Natural killer cell treated with Interleukin-12 subunit alpha and Interleukin-12 subunit beta and Interleukin-15 and Interleukin-18, amount 100 ng/mL, for 72 hours (primary cell): ENCODE data around the gene TF. TPM values are rescaled to one million over a fixed set of nuclear protein-coding genes. Genes with fewer than 3 reads are reported as not detected.
"Not testable (repeated sequence)": the region's sequence is repeated elsewhere in the genome, so short reads cannot be mapped to it uniquely, and the experiment has no call there.

Source experiments
- ATAC-seq, 2 donors: fragments of 150-1000 bp; cut with Tn5 transposase in 1 of 2; sonication (Bioruptor Pico), chemical (Tn5 transposase) in 1 of 2; 2 replicates each; pipeline ENCODE4 v1.10.0; 2021
- DNase-seq: peaks from one replicate; pipeline ENCODE4 v3.0.0; 2022; ENCODE audit warnings: low spot score
- H3K27ac Mint-ChIP-seq, 2 donors: 1 replicate in 1 of 2; 2 replicates in 1 of 2; pipeline ENCODE4 v1.8.0; 2022; ENCODE audit warnings: mixed read lengths in 2 of 2, mild to moderate bottlenecking in 1 of 2, moderate library complexity in 1 of 2
- H3K27me3 Mint-ChIP-seq, 2 donors: 1 replicate in 1 of 2; 2 replicates in 1 of 2; pipeline ENCODE4 v1.8.0; 2022; ENCODE audit warnings: mixed read lengths in 2 of 2
- H3K36me3 Mint-ChIP-seq: one replicate; pipeline ENCODE4 v1.8.0; 2022; ENCODE audit warnings: mixed read lengths
- H3K4me1 Mint-ChIP-seq, 2 donors: 1 replicate in 1 of 2; 2 replicates in 1 of 2; pipeline ENCODE4 v1.8.0; 2022; ENCODE audit warnings: low read depth in 2 of 2, mixed read lengths in 2 of 2, mild to moderate bottlenecking in 1 of 2
- H3K4me3 Mint-ChIP-seq: one replicate; pipeline ENCODE4 v1.8.0; 2022; ENCODE audit warnings: mixed read lengths
- H3K9me3 Mint-ChIP-seq: 2 replicates; pipeline ENCODE4 v1.8.0; 2022; ENCODE audit warnings: mixed read lengths
- total RNA-seq, 2 donors: library from RNA; stranded (reverse); gene quantifications; one replicate each; pipeline ENCODE4 v1.2.3, GENCODE V29; 2022

Gene TF
- total RNA-seq, 2 donors from 2014 or later = 0.78 to 0.98 TPM

DNA sequence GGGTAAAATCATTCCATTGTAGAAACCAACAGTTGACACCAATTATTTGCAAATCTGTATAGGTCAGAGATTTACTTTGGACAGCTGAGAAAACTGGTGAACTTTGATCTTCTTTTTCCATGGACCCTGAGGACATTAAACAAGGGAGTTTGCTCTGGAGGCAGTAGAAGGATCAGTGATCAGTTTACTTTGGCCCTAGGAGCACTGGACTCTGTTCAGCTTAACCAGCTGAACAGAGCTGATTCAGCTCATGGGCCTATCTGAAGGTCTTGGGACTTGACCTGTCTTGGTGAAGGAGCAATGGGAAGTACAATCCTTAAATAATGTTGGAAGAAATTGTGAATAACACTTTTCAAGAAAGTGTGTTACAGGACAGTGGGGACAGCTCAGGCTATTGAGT, 15.2 kb upstream of the TF start:
- no peaks in the 10 kb centered on the region for H3K4me1 Mint-ChIP-seq
- no peak overlapping the region for H3K27ac Mint-ChIP-seq
- no peak overlapping the region for H3K4me3 Mint-ChIP-seq
- no peak for DNase-seq
- H3K27me3 Mint-ChIP-seq = peaks cover 7 to 19% of the 10 kb centered on the region in 2 donors
- no peak for ATAC-seq
- H3K9me3 Mint-ChIP-seq = peaks cover 21% of the 10 kb centered on the region
- H3K36me3 Mint-ChIP-seq = peaks cover 18% of the 10 kb centered on the region

DNA sequence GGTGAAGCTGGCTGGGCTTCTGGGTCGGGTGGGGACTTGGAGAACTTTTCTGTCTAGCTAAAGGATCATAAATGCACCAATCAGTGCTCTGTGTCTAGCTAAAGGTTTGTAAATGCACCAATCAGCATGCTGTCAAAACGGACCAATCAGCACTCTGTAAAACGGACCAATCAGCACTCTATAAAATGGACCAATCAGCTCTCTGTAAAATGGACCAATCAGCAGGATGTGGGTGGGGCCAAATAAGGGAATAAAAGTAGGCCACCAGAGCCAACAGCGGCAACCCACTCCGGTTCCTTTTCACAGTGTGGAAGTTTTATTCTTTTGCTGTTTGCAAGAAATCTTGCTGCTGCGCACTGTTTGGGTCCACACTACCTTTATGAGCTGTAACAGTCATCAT, 14.0 kb upstream of the TF start:
- H3K36me3 Mint-ChIP-seq = peaks cover 17% of the 10 kb centered on the region
- H3K4me1 Mint-ChIP-seq, ATAC-seq, H3K27ac Mint-ChIP-seq, H3K4me3 Mint-ChIP-seq, DNase-seq: not testable (repeated sequence)
- H3K27me3 Mint-ChIP-seq = peaks cover 16 to 31% of the 10 kb centered on the region in 2 donors
- peaks cover 19% of the 10 kb centered on the region for H3K9me3 Mint-ChIP-seq

DNA sequence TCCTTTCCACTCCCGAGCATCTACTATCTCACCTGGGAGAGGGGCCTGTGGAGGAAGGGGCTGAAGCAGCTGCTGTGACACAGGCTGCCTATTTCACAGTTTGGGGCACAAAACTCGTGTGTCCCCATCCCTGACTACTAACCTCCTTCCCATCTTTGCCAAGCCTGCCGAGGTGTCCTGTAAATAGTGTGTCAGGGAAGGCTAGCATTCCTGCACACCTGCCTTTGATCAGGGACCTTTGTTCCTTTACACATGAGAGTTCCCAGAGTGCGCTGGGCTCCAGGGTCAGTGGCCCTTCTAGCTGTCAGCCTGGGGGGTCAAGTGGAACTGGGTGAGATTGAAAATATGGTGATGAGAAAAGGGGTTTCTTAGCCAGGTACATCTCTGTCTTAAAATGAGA, 13.0 kb upstream of the TF start:
- Mint-ChIP-seq H3K27me3 (peaks cover 17 to 34% of the 10 kb centered on the region in 2 donors), H3K9me3 (peaks cover 18% of the 10 kb centered on the region), H3K4me3 (no peak overlapping the region), H3K36me3 (peaks cover 20% of the 10 kb centered on the region), H3K27ac (no peak overlapping the region), H3K4me1 (no peaks in the 10 kb centered on the region)
- no peak for ATAC-seq
- no peak for DNase-seq

DNA sequence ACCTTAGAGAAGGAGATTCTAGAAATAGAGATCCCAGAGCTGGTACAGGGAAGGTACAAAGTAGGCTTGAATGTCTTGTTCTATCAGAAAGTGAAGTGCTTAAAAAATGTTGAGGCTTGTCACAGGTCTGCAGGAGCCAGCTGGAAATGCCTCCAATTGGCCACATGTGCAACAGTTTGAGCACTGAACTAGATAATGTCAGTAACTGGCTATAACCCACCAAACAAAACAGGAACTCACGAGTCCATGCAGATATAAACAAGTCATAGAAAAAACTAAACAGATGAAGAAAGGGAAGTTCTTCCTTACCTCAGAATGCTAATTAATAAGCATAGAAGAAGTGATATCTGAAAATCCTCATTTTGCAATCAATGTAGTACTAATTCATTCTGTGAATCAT, 11.9 kb upstream of the TF start:
- peaks cover 20% of the 10 kb centered on the region for H3K36me3 Mint-ChIP-seq
- peaks cover 16% of the 10 kb centered on the region for H3K9me3 Mint-ChIP-seq
- DNase-seq = no peak
- H3K4me3 Mint-ChIP-seq = no peak overlapping the region
- H3K4me1 Mint-ChIP-seq = no peaks in the 10 kb centered on the region
- peaks cover 17 to 34% of the 10 kb centered on the region in 2 donors for H3K27me3 Mint-ChIP-seq
- no peak overlapping the region for H3K27ac Mint-ChIP-seq
- no peak for ATAC-seq

DNA sequence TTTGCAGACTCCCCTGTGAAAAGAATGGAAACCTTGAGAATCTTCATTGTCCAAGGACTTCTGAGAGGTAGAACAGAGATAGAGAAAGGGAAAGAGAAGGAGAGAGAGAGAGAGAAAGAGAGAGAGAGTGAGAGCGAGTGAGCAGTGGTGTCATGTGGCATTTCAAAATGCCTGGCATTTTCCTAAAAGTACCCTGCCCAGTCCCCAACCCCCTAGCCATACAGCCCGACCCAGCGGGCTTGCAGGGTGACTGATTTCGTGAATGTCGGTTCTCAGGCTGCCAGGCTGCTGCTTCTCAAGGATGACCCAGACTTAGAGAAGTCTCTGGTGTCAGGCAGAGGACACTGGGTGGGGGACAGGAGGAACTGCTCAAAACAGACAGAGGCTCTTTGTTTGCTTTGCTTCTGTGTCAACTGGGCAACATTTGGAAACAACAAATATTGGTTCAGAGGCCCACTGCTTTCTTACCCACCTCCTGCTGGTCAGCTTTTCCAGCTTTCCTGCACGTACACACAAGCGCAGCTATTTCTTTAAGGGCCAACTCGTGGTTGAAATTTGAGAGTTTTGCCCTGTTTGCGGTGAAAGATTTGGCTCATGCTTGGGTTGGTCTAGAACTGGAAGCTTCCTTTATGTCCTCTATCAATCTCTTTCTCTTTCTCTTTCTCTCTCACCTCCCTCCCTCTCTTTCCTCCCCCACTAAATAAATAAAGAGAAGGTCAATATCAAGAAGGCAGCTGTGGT, 3.7 kb upstream of the TF start:
- no peak for DNase-seq
- H3K36me3 Mint-ChIP-seq = peaks cover under 1% of the 10 kb centered on the region
- H3K27me3 Mint-ChIP-seq = peaks cover 13 to 30% of the 10 kb centered on the region in 2 donors
- H3K4me3 Mint-ChIP-seq = no peak overlapping the region
- no peak overlapping the region for H3K27ac Mint-ChIP-seq
- ATAC-seq = no peak
- H3K4me1 Mint-ChIP-seq = no peaks in the 10 kb centered on the region
- H3K9me3 Mint-ChIP-seq = peaks cover 2% of the 10 kb centered on the region

DNA sequence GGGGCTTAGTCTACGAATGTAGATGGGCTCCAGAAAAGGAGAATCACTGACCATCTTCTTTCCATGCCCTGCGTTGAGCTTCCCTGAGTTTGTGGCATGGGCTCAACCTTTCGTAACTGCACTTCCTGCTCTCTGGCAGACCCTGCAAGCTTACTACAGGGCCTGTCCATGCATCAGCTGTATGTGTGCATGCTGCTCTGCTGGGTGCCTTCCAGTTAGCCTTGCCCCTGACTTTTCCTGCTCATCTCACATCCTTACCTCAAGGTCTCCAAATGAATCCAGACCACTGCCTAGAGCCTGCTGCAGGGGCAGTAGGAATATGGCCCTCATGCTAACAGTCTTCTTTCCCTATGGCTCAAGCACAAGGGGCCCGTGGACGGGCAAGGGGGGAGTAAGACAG, 2.0 kb upstream of the TF start:
- no peak overlapping the region for H3K27ac Mint-ChIP-seq
- H3K4me1 Mint-ChIP-seq = no peaks in the 10 kb centered on the region
- H3K9me3 Mint-ChIP-seq = peaks cover 2% of the 10 kb centered on the region
- H3K27me3 Mint-ChIP-seq = peaks cover 18 to 32% of the 10 kb centered on the region in 2 donors
- ATAC-seq (no peak), DNase-seq (no peak)
- H3K4me3 Mint-ChIP-seq = no peak overlapping the region
- H3K36me3 Mint-ChIP-seq = no peaks in the 10 kb centered on the region

DNA sequence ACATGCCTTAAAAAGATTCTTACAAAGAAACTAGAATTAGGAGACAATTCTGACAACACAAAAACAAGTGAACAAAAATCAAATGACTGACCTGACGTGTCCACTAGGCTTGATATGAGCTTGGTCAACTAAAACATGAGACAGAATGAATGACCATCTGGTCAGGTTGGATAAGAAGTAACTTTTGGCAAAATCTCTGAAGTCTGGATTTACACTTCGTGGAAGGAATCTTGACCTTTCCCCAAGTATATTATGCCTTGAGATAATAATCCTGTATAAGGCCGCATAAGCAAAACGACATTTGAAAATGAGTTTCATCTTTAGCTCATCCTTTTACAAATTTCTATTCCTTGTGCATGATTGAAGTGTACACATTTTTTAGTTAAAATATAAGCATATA, 1.1 kb upstream of the TF start:
- Mint-ChIP-seq H3K4me1 (no peaks in the 10 kb centered on the region), H3K27ac (no peak overlapping the region), H3K27me3 (peaks cover 22 to 39% of the 10 kb centered on the region in 2 donors), H3K9me3 (peaks cover 2% of the 10 kb centered on the region), H3K4me3 (no peak overlapping the region), H3K36me3 (no peaks in the 10 kb centered on the region)
- ATAC-seq (no peak), DNase-seq (no peak)

DNA sequence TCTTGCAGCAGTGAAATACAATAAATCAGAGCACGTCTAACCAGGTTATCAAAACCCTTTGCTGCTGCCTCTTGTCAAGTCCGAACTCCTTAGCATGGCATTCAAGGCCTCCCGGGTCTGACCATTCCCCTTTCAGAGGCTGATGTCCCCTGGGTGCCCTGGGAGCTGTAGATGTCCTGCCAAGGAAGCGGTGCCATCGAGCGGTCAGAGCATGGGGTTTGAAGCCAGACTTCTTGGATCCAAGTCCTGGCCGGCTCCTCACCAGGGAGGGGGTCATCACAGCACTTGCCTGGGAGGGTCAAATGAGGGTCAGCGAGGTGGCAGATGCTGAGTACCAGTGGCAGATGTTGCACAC, 496 bp downstream of the TF start:
- peaks cover 2% of the 10 kb centered on the region for H3K9me3 Mint-ChIP-seq
- H3K27me3 Mint-ChIP-seq = peaks cover 22 to 39% of the 10 kb centered on the region in 2 donors
- DNase-seq (no peak), ATAC-seq (no peak)
- no peak overlapping the region for H3K4me3 Mint-ChIP-seq
- H3K27ac Mint-ChIP-seq = no peak overlapping the region
- H3K36me3 Mint-ChIP-seq = no peaks in the 10 kb centered on the region
- no peaks in the 10 kb centered on the region for H3K4me1 Mint-ChIP-seq

DNA sequence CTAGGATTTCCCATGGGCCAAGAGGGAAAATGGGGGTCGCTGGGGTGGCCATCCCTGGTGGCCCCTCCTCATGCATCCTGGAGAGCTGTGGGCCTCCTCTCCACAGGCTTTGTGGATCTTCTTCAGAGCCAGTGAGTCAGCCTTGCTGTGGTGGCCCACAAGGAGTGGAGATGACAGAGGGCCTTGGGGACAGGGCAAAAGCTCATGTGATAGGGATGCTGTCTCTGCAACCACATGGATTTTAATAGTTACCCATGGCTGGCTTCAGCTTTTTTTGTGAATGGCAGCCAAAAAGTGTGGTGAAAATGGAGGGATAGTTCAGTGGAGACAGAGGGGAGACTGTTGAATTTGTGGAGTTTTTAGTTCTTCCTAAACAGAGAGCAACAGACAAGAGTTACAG, 1.2 kb downstream of the TF start:
- Mint-ChIP-seq H3K4me3 (no peak overlapping the region), H3K36me3 (no peaks in the 10 kb centered on the region), H3K9me3 (no peaks in the 10 kb centered on the region), H3K27ac (no peak overlapping the region), H3K27me3 (peaks cover 18 to 34% of the 10 kb centered on the region in 2 donors), H3K4me1 (no peaks in the 10 kb centered on the region)
- ATAC-seq = no peak
- no peak for DNase-seq

DNA sequence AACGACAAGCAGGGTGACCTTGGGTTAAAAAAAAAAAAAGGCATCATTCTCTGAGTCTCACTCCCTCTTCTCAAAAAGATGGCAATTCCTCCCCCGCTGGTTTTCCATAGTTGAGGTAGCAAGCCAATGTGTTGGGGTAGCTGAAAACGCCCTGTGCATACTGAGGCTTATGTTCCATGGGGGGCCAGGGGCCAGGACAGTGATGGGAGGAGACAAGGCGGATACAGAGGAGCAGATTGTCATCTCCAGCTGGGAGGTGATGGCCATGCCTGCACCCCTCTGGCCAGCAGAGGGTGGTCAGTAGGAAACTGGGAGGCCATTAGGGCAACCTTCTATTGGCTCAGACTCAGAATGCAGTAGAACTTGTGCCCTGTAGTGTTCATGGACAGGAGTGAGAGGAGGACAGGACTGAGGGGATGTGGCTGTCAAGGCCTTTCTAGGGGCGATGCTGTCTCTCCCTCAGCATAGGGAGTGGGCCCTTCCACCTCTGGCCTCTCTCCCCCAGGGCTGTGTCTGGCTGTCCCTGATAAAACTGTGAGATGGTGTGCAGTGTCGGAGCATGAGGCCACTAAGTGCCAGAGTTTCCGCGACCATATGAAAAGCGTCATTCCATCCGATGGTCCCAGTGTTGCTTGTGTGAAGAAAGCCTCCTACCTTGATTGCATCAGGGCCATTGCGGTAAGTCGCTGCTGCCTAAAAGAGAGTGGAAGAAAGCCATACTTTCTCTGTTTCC, 1.9 kb downstream of the TF start:
- DNase-seq (no peak), ATAC-seq (peak in 1 of 2 donors; percentile 23)
- no peaks in the 10 kb centered on the region for H3K4me1 Mint-ChIP-seq
- peaks cover 18 to 32% of the 10 kb centered on the region in 2 donors for H3K27me3 Mint-ChIP-seq
- H3K27ac Mint-ChIP-seq = no peak overlapping the region
- no peaks in the 10 kb centered on the region for H3K9me3 Mint-ChIP-seq
- H3K36me3 Mint-ChIP-seq = no peaks in the 10 kb centered on the region
- no peak overlapping the region for H3K4me3 Mint-ChIP-seq

DNA sequence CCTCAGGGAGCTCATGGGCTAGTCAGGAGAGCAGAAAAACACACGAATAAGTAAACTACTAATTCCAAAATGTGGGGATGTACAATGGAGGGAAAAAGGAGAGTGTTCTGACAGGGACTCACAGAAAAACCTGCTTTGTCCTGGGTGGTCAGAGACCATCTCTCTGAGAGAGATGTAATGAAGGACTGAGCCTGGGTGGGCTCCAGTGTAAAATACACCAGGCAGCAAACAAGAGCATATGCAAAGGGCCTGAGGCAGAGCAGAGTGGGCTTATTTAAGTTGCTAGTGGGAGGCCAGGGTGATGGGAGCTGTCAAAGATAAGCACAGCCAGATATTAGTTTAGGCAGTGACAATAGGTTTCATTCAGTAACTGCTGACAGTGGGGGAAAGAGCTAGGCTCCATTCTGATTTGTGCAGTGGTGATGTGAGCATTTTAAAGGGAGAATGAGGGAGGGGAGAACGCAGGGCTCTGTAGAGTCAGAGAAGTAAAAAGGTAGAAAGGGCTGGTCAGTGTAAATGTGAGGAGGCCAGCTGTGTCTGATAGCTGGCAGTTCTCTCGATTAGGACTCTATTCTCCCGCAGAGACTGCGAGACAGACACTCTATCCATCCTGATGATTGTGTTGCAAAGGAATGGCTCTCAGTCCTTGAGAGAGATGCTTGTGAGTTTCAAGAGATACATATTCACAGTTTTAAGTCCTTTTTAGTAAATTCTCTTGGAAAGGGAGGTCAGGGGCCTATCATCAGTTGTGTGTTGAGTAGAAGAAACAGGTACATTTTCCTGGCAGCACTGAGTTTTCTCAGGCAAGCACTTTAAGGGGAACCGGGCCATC, 3.5 kb downstream of the TF start:
- Mint-ChIP-seq H3K36me3 (no peaks in the 10 kb centered on the region), H3K27ac (no peak overlapping the region), H3K4me3 (no peak overlapping the region), H3K27me3 (peaks cover 15 to 26% of the 10 kb centered on the region in 2 donors), H3K4me1 (no peaks in the 10 kb centered on the region), H3K9me3 (no peaks in the 10 kb centered on the region)
- ATAC-seq = no peak
- no peak for DNase-seq

DNA sequence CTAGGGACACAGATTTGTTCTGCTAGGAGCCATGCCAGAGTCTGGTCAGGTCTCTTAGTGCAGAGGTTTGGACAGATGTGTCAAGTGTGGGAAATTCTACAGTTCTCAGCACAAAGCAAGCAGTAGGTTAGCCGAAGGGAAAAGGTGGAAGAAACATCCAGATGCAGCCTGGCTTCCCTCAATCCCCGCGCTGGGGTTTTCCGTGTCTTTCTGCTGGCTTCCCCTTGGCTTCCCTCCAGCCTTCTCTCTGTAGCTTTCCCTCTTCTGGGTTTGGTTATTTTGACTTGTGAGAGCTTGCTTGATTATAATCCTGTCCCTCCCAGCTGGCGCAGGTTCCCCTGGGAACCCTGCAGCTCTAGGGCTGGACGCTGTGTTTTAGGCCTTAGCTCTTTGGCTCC, 4.1 kb downstream of the TF start:
- Mint-ChIP-seq H3K27ac (no peak overlapping the region), H3K4me1 (no peaks in the 10 kb centered on the region), H3K9me3 (no peaks in the 10 kb centered on the region), H3K4me3 (no peak overlapping the region), H3K36me3 (no peaks in the 10 kb centered on the region), H3K27me3 (peaks cover 15 to 20% of the 10 kb centered on the region in 2 donors)
- ATAC-seq (no peak), DNase-seq (no peak)

DNA sequence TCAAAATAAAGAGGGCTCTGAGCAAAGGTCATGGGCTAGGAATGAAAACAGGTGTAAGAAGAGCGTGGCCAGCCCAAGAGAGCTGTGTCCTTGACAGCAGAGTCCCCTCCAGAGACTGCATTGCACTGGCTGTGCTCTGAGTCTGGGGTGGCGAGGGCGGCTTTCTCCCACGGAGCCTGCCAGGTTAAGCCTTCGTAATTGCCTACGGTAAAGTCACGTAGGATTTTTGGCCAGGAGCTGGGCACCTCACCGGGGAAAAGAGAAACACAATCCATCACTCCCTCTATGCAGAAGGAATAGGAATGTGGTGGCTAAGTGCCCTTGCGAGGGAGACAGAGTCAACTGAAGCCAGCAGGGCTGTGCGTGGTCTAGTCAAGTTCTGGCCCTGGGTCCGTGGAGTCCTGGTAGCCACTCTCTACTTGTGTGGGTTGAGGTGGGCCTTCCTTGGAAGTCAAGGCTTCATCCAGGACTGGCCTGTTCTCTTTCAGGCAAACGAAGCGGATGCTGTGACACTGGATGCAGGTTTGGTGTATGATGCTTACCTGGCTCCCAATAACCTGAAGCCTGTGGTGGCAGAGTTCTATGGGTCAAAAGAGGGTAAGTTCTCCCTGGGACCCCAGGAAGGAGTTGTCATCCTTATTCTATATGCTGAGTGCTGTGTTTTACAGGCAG, 7.0 kb downstream of the TF start:
- Mint-ChIP-seq H3K9me3 (no peaks in the 10 kb centered on the region), H3K36me3 (no peaks in the 10 kb centered on the region), H3K4me3 (no peak overlapping the region), H3K27ac (no peak overlapping the region), H3K27me3 (peaks cover 7 to 10% of the 10 kb centered on the region in 2 donors), H3K4me1 (no peaks in the 10 kb centered on the region)
- DNase-seq (no peak), ATAC-seq (no peak)
